ENCODE results near the gene GCHFR.

GCHFR gene

DNA sequence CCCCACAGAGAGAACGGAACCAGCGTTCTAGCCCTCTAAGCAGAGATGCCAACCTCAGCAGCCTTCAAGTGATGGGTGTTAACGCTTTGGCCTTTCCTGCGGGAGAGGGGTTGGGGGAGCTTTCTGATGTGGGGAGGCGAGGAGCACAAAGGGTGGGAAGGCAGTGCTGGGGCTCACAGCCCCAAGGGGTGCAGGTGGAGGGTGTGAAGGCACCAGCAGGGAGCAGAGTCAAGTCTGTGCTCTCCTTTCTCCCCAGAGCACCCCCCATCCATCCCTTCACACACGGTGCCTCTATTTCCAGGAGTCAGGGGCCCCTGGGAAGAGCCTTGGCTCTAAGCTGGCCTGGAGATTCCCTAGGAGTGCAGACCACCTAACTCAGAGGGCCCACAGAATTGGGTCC, 10.0 kb downstream of the GCHFR start:
- Histone ChIP-seq H3K4me3 (replicated peaks; ENCODE audit: insufficient read depth, low read length) (no peak overlapping the region), H3K27ac (replicated peaks) (no peak overlapping the region), H3K27me3 (ENCODE audit: insufficient read depth, poor library complexity, severe bottlenecking) (no peaks in the 10 kb centered on the region)
- TF ChIP-seq CTCF (IDR thresholded peaks at IDR 0.05; ENCODE audit: insufficient read depth, low read length) (no peak), SPI1 (IDR thresholded peaks at IDR 0.05; ENCODE audit: borderline replicate concordance, low read depth) (no peak), POLR2AphosphoS5 (IDR thresholded peaks at IDR 0.05; ENCODE audit: low read depth) (no peak), GABPA (IDR thresholded peaks at IDR 0.05; ENCODE audit: low read depth) (no peak)
- TF ChIP-seq, protein P1, sequence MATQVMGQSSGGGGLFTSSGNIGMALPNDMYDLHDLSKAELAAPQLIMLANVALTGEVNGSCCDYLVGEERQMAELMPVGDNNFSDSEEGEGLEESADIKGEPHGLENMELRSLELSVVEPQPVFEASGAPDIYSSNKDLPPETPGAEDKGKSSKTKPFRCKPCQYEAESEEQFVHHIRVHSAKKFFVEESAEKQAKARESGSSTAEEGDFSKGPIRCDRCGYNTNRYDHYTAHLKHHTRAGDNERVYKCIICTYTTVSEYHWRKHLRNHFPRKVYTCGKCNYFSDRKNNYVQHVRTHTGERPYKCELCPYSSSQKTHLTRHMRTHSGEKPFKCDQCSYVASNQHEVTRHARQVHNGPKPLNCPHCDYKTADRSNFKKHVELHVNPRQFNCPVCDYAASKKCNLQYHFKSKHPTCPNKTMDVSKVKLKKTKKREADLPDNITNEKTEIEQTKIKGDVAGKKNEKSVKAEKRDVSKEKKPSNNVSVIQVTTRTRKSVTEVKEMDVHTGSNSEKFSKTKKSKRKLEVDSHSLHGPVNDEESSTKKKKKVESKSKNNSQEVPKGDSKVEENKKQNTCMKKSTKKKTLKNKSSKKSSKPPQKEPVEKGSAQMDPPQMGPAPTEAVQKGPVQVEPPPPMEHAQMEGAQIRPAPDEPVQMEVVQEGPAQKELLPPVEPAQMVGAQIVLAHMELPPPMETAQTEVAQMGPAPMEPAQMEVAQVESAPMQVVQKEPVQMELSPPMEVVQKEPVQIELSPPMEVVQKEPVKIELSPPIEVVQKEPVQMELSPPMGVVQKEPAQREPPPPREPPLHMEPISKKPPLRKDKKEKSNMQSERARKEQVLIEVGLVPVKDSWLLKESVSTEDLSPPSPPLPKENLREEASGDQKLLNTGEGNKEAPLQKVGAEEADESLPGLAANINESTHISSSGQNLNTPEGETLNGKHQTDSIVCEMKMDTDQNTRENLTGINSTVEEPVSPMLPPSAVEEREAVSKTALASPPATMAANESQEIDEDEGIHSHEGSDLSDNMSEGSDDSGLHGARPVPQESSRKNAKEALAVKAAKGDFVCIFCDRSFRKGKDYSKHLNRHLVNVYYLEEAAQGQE (IDR thresholded peaks at IDR 0.05; ENCODE audit: insufficient replicate concordance, low read depth) = no peak
- no peak for DNase-seq (ENCODE audit: low read depth in 1 of 2, low spot score in 1 of 2)

GRCh38 chr15:40775007-40775406, 11.1 kb downstream of the GCHFR start:
- Histone ChIP-seq H3K27ac (replicated peaks) (no peak overlapping the region), H3K27me3 (ENCODE audit: insufficient read depth, poor library complexity, severe bottlenecking) (no peaks in the 10 kb centered on the region), H3K4me3 (replicated peaks; ENCODE audit: insufficient read depth, low read length) (no peak overlapping the region)
- TF ChIP-seq GABPA (IDR thresholded peaks at IDR 0.05; ENCODE audit: low read depth) (no peak), POLR2AphosphoS5 (IDR thresholded peaks at IDR 0.05; ENCODE audit: low read depth) (no peak), CTCF (IDR thresholded peaks at IDR 0.05; ENCODE audit: insufficient read depth, low read length) (no peak)
- TF ChIP-seq, protein P1 (IDR thresholded peaks at IDR 0.05; ENCODE audit: insufficient replicate concordance, low read depth) = no peak
- DNase-seq (ENCODE audit: low read depth in 1 of 2, low spot score in 1 of 2) = no peak

DNA sequence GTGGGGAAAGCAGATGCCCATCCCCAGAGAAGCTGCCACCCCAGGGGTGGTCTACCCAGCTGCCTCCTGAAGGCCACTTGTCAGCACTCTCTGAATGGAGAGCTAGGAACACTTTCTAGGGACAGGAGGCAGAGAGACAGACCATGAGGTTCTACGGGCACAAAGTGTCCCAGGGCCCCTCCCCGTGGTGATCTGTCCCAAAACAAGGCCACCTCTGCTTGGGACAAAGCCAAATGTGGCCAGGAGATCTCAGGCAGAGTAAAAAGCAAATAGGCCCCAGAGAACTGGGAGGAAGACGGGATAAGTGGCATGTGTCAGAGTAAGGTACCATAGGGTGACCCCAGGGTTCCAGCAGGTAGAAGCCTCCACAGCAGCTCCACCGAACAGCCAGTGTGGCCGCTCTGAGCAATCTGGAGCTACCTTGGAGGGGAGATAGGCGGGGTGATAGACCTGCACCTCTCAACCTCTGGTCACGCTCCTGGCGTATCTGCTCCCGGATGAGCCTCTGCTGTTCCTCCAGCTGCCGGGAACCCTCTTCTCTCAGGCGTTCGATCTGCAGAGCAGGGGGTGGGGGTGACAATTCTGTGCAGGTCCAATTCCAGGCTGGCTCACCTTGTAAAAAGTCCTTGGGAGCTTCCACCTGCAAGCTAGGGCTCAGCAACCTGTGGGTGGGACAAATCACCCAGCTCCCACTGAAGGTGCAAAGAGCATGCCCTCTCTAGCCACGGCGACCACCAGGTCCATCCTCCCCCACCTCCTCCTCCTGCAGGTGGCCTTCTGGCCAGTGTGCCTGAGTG, 12.1 kb downstream of the GCHFR start:
- H3K4me3 ChIP-seq (replicated peaks; ENCODE audit: insufficient read depth, low read length) = no peak overlapping the region
- no peak for DNase-seq (ENCODE audit: low read depth in 1 of 2, low spot score in 1 of 2)
- H3K27ac ChIP-seq (replicated peaks) = no peak overlapping the region
- TF ChIP-seq, protein P1 (IDR thresholded peaks at IDR 0.05; ENCODE audit: insufficient replicate concordance, low read depth) = no peak
- TF ChIP-seq CTCF (IDR thresholded peaks at IDR 0.05; ENCODE audit: insufficient read depth, low read length) (no peak), POLR2AphosphoS5 (IDR thresholded peaks at IDR 0.05; ENCODE audit: low read depth) (no peak)
- no peaks in the 10 kb centered on the region for H3K27me3 ChIP-seq (ENCODE audit: insufficient read depth, poor library complexity, severe bottlenecking)

Data from HL-60 (cell line).